ENCODE results near the gene ILF2. TPM values are rescaled to one million over a fixed set of nuclear protein-coding genes. Genes with fewer than 3 reads are reported as not detected.
A peak's percentile ranks its signal among the peaks of the same experiment; 100 is the strongest.

Gene ILF2
- total RNA-seq, 1 donor from 2014 or later, result 221 TPM

DNA sequence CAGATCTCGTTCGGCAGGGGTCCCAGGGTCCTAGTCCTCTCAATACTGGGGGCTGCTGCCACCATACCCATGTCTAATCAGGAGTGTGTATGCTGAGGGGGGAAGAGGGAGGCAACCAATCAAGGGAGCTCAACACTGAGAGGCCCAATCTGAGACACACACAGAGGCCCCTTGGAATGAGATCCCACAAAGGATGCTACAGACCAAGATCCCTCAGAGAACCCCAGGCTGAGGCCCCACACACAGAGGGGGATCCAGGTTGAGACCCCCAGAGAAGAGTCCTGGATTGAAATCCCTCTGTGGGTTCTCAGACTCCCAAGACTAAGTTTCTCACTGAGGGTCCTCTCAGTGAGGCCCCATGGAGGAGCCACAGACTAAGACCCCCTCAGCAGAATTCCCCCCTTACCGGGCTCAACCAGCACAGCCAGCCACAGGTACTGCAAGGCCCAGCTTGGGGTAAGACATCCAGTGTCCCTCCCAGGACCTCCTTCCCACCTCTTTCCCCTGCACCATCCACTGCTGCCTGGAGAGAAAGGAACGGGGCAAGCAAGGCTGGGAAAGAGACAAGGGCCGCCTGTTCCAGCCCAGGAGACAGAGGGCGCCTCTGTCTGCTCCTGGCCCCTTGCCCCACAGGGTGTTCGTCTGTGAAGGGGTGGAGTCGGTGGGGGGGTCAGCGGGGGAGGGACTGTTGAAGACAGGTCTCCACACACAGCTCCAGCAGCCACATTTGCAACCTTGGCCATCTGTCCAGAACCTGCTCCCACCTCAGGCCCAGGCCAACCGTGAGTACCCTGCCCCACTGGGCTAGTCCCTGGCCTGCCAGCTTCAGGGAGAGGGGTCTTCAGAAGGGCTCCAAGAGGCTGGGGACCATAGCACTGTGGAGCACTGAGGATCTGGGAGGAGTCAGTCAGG is 42.8 kb downstream of the ILF2 start, which contains the start of gene S100A1:
Gene S100A1 (plus strand): TSS at position 720 of the 912 bp plus-strand sequence. CDS start 2,088 bp downstream, outside the sequence.
- H3K9me3 Mint-ChIP-seq (ENCODE audit: unreplicated experiment), result peaks cover 14% of the 10 kb centered on the region
- peak within 1 kb of the TSS; percentile 88 for H3K4me3 Mint-ChIP-seq (ENCODE audit: unreplicated experiment)
- H3K36me3 Mint-ChIP-seq (ENCODE audit: unreplicated experiment), result peaks cover 11% of the 10 kb centered on the region
- peaks cover 33% of the 10 kb centered on the region for H3K4me1 Mint-ChIP-seq (ENCODE audit: low read depth, unreplicated experiment)
- TF ChIP-seq, protein P1, sequence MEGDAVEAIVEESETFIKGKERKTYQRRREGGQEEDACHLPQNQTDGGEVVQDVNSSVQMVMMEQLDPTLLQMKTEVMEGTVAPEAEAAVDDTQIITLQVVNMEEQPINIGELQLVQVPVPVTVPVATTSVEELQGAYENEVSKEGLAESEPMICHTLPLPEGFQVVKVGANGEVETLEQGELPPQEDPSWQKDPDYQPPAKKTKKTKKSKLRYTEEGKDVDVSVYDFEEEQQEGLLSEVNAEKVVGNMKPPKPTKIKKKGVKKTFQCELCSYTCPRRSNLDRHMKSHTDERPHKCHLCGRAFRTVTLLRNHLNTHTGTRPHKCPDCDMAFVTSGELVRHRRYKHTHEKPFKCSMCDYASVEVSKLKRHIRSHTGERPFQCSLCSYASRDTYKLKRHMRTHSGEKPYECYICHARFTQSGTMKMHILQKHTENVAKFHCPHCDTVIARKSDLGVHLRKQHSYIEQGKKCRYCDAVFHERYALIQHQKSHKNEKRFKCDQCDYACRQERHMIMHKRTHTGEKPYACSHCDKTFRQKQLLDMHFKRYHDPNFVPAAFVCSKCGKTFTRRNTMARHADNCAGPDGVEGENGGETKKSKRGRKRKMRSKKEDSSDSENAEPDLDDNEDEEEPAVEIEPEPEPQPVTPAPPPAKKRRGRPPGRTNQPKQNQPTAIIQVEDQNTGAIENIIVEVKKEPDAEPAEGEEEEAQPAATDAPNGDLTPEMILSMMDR (IDR thresholded peaks at IDR 0.05; ENCODE audit: partially characterized antibody, unreplicated experiment), result peak; percentile 12
- H3K27me3 Mint-ChIP-seq (ENCODE audit: unreplicated experiment), result peaks cover 19% of the 10 kb centered on the region
- peak within 1 kb of the TSS; percentile 93 for H3K27ac Mint-ChIP-seq (ENCODE audit: unreplicated experiment)
- no peak for DNase-seq

GRCh38 chr1:153626904-153627714 is 43.7 kb downstream of the ILF2 start, which contains the start of gene S100A13:
Gene S100A13 (minus strand): TSS chr1:153627505. CDS start chr1:153626472, 1,033 bp downstream.
- DNase-seq, result peak; percentile 91
- Mint-ChIP-seq H3K36me3 (ENCODE audit: unreplicated experiment) (peaks cover 11% of the 10 kb centered on the region), H3K27ac (ENCODE audit: unreplicated experiment) (peak within 1 kb of the TSS; percentile 93), H3K9me3 (ENCODE audit: unreplicated experiment) (peaks cover 14% of the 10 kb centered on the region), H3K4me1 (ENCODE audit: low read depth, unreplicated experiment) (peaks cover 35% of the 10 kb centered on the region), H3K27me3 (ENCODE audit: unreplicated experiment) (peaks cover 13% of the 10 kb centered on the region), H3K4me3 (ENCODE audit: unreplicated experiment) (peak within 1 kb of the TSS; percentile 88)
- TF ChIP-seq, protein P1 (IDR thresholded peaks at IDR 0.05; ENCODE audit: partially characterized antibody, unreplicated experiment), result peak; percentile 88

- H3K9me3 Mint-ChIP-seq (ENCODE audit: unreplicated experiment), result peaks cover 14% of the 10 kb centered on the region
- DNase-seq, result no peak
- peak overlapping the region; percentile 93 for H3K27ac Mint-ChIP-seq (ENCODE audit: unreplicated experiment)
- peaks cover 7% of the 10 kb centered on the region for H3K36me3 Mint-ChIP-seq (ENCODE audit: unreplicated experiment)
- H3K4me1 Mint-ChIP-seq (ENCODE audit: low read depth, unreplicated experiment), result peaks cover 35% of the 10 kb centered on the region
- peaks cover 11% of the 10 kb centered on the region for H3K27me3 Mint-ChIP-seq (ENCODE audit: unreplicated experiment)
- TF ChIP-seq, protein P1 (IDR thresholded peaks at IDR 0.05; ENCODE audit: partially characterized antibody, unreplicated experiment), result no peak
- peak overlapping the region; percentile 88 for H3K4me3 Mint-ChIP-seq (ENCODE audit: unreplicated experiment)
These were observed 44.3 kb downstream of the ILF2 start for GRCh38 chr1:153626477-153626903.

- Mint-ChIP-seq H3K4me3 (ENCODE audit: unreplicated experiment) (peak overlapping the region; percentile 78), H3K27ac (ENCODE audit: unreplicated experiment) (no peak overlapping the region), H3K36me3 (ENCODE audit: unreplicated experiment) (peaks cover 7% of the 10 kb centered on the region), H3K4me1 (ENCODE audit: low read depth, unreplicated experiment) (peaks cover 35% of the 10 kb centered on the region), H3K27me3 (ENCODE audit: unreplicated experiment) (peaks cover 11% of the 10 kb centered on the region), H3K9me3 (ENCODE audit: unreplicated experiment) (peaks cover 10% of the 10 kb centered on the region)
- TF ChIP-seq, protein P1 (IDR thresholded peaks at IDR 0.05; ENCODE audit: partially characterized antibody, unreplicated experiment), result no peak
- no peak for DNase-seq
These were observed 45.7 kb downstream of the ILF2 start for GRCh38 chr1:153624965-153625611.
